OCI-LY1 (cell line): Measurements from ENCODE around the gene DLX3.
A peak's percentile ranks its signal among the peaks of the same experiment; 100 is the strongest.

Source experiments
- H2AFZ ChIP-seq: fragments of 200-600 bp; sonication (generic), shearing (Covaris generic); 2 replicates; pipeline ENCODE4 v1.6.0; 2014; ENCODE audit warnings: antibody characterized with exemption, mild to moderate bottlenecking, low read length
- H3F3A ChIP-seq: fragments of 200-600 bp; sonication (generic), shearing (Covaris generic); 2 replicates; pipeline ENCODE4 v1.6.0; 2014; ENCODE audit warnings: mild to moderate bottlenecking, antibody characterized with exemption, low read length, moderate library complexity; ENCODE audit not compliant: insufficient read depth
- H3K27ac ChIP-seq: fragments of 200-600 bp; sonication (generic); 2 replicates; pipeline ENCODE4 v1.5.1; 2014; ENCODE audit warnings: low read length, mixed run types, mild to moderate bottlenecking, low read depth; ENCODE audit not compliant: poor library complexity, severe bottlenecking
- H3K27me3 ChIP-seq: fragments of 200-600 bp; sonication (generic); 2 replicates; pipeline ENCODE4 v1.6.0; 2014; ENCODE audit warnings: antibody characterized with exemption, mild to moderate bottlenecking, low read length, moderate library complexity; ENCODE audit not compliant: insufficient read depth
- H3K36me3 ChIP-seq: fragments of 200-600 bp; sonication (generic); 2 replicates; pipeline ENCODE4 v1.6.1; 2014; ENCODE audit warnings: mild to moderate bottlenecking, antibody characterized with exemption, low read length, moderate library complexity, mixed read lengths; ENCODE audit not compliant: insufficient read depth
- H3K4me1 ChIP-seq: fragments of 200-600 bp; sonication (generic); 2 replicates; pipeline ENCODE4 v1.5.1; 2014; ENCODE audit warnings: mild to moderate bottlenecking, low read length, moderate library complexity; ENCODE audit not compliant: insufficient read depth, severe bottlenecking
- H3K4me2 ChIP-seq: fragments of 200-600 bp; sonication (generic), shearing (Covaris generic); 2 replicates; pipeline ENCODE4 v1.6.1; 2014; ENCODE audit warnings: low read length
- H3K4me3 ChIP-seq: fragments of 200-600 bp; sonication (generic); 2 replicates; pipeline ENCODE4 v1.5.1; 2014; ENCODE audit warnings: low read length, low read depth, mild to moderate bottlenecking, mixed read lengths; ENCODE audit not compliant: poor library complexity, severe bottlenecking
- H3K79me2 ChIP-seq: fragments of 200-600 bp; shearing (Covaris generic); 2 replicates; pipeline ENCODE4 v1.6.1; 2016; ENCODE audit warnings: mixed run types, low read length, mixed read lengths; ENCODE audit not compliant: insufficient read depth
- H3K9ac ChIP-seq: fragments of 200-600 bp; sonication (generic), shearing (Covaris generic); 2 replicates; pipeline ENCODE4 v1.6.1; 2014; ENCODE audit warnings: mild to moderate bottlenecking, low read length, mixed read lengths
- H3K9me2 ChIP-seq: fragments of 200-600 bp; sonication (generic), shearing (Covaris generic); 2 replicates; pipeline ENCODE4 v1.6.1; 2014; ENCODE audit warnings: low read depth, mild to moderate bottlenecking, low read length, mixed read lengths
- H3K9me3 ChIP-seq: fragments of 200-600 bp; shearing (Covaris generic); 2 replicates; pipeline ENCODE4 v1.6.1; 2014; ENCODE audit warnings: low read length, mixed read lengths
- H4K20me1 ChIP-seq: fragments of 200-600 bp; sonication (generic), shearing (Covaris generic); 2 replicates; pipeline ENCODE4 v1.6.0; 2016; ENCODE audit warnings: mild to moderate bottlenecking, low read length; ENCODE audit not compliant: insufficient read depth
- EZH2 ChIP-seq: fragments of 200-600 bp; sonication (generic), shearing (Covaris generic); IDR thresholded peaks from 2 replicates; pipeline ENCODE4 v1.8.0; 2017; ENCODE audit warnings: borderline replicate concordance, mixed run types, mild to moderate bottlenecking, antibody characterized with exemption, low read length, moderate library complexity, mixed read lengths
- TF ChIP-seq, protein P1 (sequence below): fragments of 200-600 bp; sonication (generic), shearing (Covaris generic); IDR thresholded peaks from 2 replicates; pipeline ENCODE4 v1.5.1; 2017; ENCODE audit warnings: mild to moderate bottlenecking, antibody characterized with exemption, low read length, moderate library complexity, mixed read lengths

The DLX3 gene

GRCh38 chr17:49997301-49997650 lies 2.3 kb upstream of the DLX3 start:
- Histone ChIP-seq H3K9ac (no peak overlapping the region), H4K20me1 (no peaks in the 10 kb centered on the region), H3K9me3 (no peaks in the 10 kb centered on the region), H3K36me3 (no peaks in the 10 kb centered on the region), H3K9me2 (no peaks in the 10 kb centered on the region), H3K79me2 (no peaks in the 10 kb centered on the region), H3K4me2 (no peak overlapping the region), H2AFZ (no peak overlapping the region), H3K27me3 (peaks cover 5% of the 10 kb centered on the region; the same call in 1 of the 2 replicates), H3K4me3 (no peak overlapping the region), H3K4me1 (peaks cover 4% of the 10 kb centered on the region), H3K27ac (no peak overlapping the region), H3F3A (no peaks in the 10 kb centered on the region)
- TF ChIP-seq, protein P1, sequence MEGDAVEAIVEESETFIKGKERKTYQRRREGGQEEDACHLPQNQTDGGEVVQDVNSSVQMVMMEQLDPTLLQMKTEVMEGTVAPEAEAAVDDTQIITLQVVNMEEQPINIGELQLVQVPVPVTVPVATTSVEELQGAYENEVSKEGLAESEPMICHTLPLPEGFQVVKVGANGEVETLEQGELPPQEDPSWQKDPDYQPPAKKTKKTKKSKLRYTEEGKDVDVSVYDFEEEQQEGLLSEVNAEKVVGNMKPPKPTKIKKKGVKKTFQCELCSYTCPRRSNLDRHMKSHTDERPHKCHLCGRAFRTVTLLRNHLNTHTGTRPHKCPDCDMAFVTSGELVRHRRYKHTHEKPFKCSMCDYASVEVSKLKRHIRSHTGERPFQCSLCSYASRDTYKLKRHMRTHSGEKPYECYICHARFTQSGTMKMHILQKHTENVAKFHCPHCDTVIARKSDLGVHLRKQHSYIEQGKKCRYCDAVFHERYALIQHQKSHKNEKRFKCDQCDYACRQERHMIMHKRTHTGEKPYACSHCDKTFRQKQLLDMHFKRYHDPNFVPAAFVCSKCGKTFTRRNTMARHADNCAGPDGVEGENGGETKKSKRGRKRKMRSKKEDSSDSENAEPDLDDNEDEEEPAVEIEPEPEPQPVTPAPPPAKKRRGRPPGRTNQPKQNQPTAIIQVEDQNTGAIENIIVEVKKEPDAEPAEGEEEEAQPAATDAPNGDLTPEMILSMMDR: no peak
- no peak for TF ChIP-seq EZH2

- Histone ChIP-seq H3K27ac (no peak overlapping the region), H3K9me2 (no peaks in the 10 kb centered on the region), H3K4me2 (peak overlapping the region; percentile 41; the same call in 1 of the 2 replicates), H4K20me1 (no peaks in the 10 kb centered on the region), H3K4me3 (no peak overlapping the region), H3K4me1 (peaks cover 4% of the 10 kb centered on the region), H3K9ac (no peak overlapping the region), H3F3A (no peaks in the 10 kb centered on the region), H3K9me3 (no peaks in the 10 kb centered on the region), H3K36me3 (no peaks in the 10 kb centered on the region), H3K27me3 (peaks cover 5% of the 10 kb centered on the region; the same call in 1 of the 2 replicates), H2AFZ (no peak overlapping the region), H3K79me2 (no peaks in the 10 kb centered on the region)
- TF ChIP-seq, protein P1: peak; percentile 96
- TF ChIP-seq EZH2: no peak
Observed at GRCh38 chr17:49996495-49997300, 1.7 kb upstream of the DLX3 start.

DNA sequence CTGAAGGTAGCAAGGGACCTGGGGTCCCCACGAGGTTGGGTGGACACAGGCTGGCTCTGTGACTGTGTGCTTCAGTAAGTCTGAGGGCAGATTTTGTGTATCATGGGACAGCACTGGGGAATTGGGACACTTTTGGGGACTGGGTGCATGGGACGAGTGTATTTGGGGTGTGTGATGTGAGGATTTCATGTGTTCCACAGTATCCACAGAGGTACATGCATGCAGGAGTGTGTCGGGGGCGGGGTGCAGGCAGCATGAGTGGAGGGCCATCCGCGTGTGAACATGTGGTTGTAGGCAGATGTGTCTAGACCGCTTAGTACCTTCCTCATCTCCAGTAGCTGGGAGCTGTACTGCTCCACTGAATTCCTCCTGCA lies 1.1 kb upstream of the DLX3 start:
- Histone ChIP-seq H4K20me1 (no peaks in the 10 kb centered on the region), H3K27ac (no peak overlapping the region), H3K9me2 (no peaks in the 10 kb centered on the region), H2AFZ (no peak overlapping the region), H3F3A (no peaks in the 10 kb centered on the region), H3K4me2 (no peak overlapping the region), H3K9ac (no peak overlapping the region), H3K4me1 (peaks cover 4% of the 10 kb centered on the region), H3K9me3 (no peaks in the 10 kb centered on the region), H3K4me3 (no peak overlapping the region), H3K36me3 (no peaks in the 10 kb centered on the region), H3K27me3 (peaks cover 5% of the 10 kb centered on the region; the same call in 1 of the 2 replicates), H3K79me2 (no peaks in the 10 kb centered on the region)
- TF ChIP-seq, protein P1: no peak
- no peak for TF ChIP-seq EZH2
